ENCODE measurements around the gene MEF2A. TPM values are rescaled to one million over a fixed set of nuclear protein-coding genes. Genes with fewer than 3 reads are reported as not detected.

Gene MEF2A
- total RNA-seq, 1 experiment from 2014 or later = 30.7 TPM

- TF ChIP-seq, protein P1, sequence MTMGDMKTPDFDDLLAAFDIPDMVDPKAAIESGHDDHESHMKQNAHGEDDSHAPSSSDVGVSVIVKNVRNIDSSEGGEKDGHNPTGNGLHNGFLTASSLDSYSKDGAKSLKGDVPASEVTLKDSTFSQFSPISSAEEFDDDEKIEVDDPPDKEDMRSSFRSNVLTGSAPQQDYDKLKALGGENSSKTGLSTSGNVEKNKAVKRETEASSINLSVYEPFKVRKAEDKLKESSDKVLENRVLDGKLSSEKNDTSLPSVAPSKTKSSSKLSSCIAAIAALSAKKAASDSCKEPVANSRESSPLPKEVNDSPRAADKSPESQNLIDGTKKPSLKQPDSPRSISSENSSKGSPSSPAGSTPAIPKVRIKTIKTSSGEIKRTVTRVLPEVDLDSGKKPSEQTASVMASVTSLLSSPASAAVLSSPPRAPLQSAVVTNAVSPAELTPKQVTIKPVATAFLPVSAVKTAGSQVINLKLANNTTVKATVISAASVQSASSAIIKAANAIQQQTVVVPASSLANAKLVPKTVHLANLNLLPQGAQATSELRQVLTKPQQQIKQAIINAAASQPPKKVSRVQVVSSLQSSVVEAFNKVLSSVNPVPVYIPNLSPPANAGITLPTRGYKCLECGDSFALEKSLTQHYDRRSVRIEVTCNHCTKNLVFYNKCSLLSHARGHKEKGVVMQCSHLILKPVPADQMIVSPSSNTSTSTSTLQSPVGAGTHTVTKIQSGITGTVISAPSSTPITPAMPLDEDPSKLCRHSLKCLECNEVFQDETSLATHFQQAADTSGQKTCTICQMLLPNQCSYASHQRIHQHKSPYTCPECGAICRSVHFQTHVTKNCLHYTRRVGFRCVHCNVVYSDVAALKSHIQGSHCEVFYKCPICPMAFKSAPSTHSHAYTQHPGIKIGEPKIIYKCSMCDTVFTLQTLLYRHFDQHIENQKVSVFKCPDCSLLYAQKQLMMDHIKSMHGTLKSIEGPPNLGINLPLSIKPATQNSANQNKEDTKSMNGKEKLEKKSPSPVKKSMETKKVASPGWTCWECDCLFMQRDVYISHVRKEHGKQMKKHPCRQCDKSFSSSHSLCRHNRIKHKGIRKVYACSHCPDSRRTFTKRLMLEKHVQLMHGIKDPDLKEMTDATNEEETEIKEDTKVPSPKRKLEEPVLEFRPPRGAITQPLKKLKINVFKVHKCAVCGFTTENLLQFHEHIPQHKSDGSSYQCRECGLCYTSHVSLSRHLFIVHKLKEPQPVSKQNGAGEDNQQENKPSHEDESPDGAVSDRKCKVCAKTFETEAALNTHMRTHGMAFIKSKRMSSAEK (CRISPR knock-in tag; IDR thresholded peaks at IDR 0.05; ENCODE audit: borderline replicate concordance) = no peak
- no peak for TF ChIP-seq FOXK1 (CRISPR knock-in tag; IDR thresholded peaks at IDR 0.05)
- TF ChIP-seq, protein P2, sequence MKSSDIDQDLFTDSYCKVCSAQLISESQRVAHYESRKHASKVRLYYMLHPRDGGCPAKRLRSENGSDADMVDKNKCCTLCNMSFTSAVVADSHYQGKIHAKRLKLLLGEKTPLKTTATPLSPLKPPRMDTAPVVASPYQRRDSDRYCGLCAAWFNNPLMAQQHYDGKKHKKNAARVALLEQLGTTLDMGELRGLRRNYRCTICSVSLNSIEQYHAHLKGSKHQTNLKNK (CRISPR knock-in tag; IDR thresholded peaks at IDR 0.05) = no peak
- TF ChIP-seq SMAD3 (CRISPR knock-in tag; IDR thresholded peaks at IDR 0.05; ENCODE audit: borderline replicate concordance) = no peak
These were observed 10.8 kb upstream of the MEF2A start (continued) for GRCh38 chr15:99554880-99555488.

GRCh38 chr15:99556011-99556410 lies 9.8 kb upstream of the MEF2A start:
- no peak overlapping the region for H3K27ac Mint-ChIP-seq
- TF ChIP-seq ZNF396 (CRISPR knock-in tag; IDR thresholded peaks at IDR 0.05; ENCODE audit: borderline replicate concordance) (no peak), CREB1 (CRISPR knock-in tag; IDR thresholded peaks at IDR 0.05) (no peak), ZNF263 (CRISPR knock-in tag; IDR thresholded peaks at IDR 0.05; ENCODE audit: low read depth) (no peak), ZNF671 (CRISPR knock-in tag; IDR thresholded peaks at IDR 0.05) (no peak), GTF2I (CRISPR knock-in tag; conservative IDR thresholded peaks at IDR 0.05) (no peak), ZNF138 (CRISPR knock-in tag; conservative IDR thresholded peaks at IDR 0.05) (no peak), ZSCAN18 (CRISPR knock-in tag; IDR thresholded peaks at IDR 0.05) (no peak), TEAD1 (CRISPR knock-in tag; IDR thresholded peaks at IDR 0.05) (no peak), ZNF317 (CRISPR knock-in tag; IDR thresholded peaks at IDR 0.05; ENCODE audit: borderline replicate concordance, low read depth) (no peak), NFYB (CRISPR knock-in tag; conservative IDR thresholded peaks at IDR 0.05; ENCODE audit: low read depth) (no peak), IRF1 (CRISPR knock-in tag; IDR thresholded peaks at IDR 0.05) (no peak), AR (CRISPR knock-in tag; IDR thresholded peaks at IDR 0.05) (no peak), GABPB1 (CRISPR knock-in tag; IDR thresholded peaks at IDR 0.05) (no peak)
- TF ChIP-seq, protein P3, sequence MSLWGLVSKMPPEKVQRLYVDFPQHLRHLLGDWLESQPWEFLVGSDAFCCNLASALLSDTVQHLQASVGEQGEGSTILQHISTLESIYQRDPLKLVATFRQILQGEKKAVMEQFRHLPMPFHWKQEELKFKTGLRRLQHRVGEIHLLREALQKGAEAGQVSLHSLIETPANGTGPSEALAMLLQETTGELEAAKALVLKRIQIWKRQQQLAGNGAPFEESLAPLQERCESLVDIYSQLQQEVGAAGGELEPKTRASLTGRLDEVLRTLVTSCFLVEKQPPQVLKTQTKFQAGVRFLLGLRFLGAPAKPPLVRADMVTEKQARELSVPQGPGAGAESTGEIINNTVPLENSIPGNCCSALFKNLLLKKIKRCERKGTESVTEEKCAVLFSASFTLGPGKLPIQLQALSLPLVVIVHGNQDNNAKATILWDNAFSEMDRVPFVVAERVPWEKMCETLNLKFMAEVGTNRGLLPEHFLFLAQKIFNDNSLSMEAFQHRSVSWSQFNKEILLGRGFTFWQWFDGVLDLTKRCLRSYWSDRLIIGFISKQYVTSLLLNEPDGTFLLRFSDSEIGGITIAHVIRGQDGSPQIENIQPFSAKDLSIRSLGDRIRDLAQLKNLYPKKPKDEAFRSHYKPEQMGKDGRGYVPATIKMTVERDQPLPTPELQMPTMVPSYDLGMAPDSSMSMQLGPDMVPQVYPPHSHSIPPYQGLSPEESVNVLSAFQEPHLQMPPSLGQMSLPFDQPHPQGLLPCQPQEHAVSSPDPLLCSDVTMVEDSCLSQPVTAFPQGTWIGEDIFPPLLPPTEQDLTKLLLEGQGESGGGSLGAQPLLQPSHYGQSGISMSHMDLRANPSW (CRISPR knock-in tag; conservative IDR thresholded peaks at IDR 0.05; ENCODE audit: low read depth) = no peak
- TF ChIP-seq, protein P4, sequence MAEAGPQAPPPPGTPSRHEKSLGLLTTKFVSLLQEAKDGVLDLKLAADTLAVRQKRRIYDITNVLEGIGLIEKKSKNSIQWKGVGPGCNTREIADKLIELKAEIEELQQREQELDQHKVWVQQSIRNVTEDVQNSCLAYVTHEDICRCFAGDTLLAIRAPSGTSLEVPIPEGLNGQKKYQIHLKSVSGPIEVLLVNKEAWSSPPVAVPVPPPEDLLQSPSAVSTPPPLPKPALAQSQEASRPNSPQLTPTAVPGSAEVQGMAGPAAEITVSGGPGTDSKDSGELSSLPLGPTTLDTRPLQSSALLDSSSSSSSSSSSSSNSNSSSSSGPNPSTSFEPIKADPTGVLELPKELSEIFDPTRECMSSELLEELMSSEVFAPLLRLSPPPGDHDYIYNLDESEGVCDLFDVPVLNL (CRISPR knock-in tag; IDR thresholded peaks at IDR 0.05; ENCODE audit: borderline replicate concordance, low read depth) = no peak
- TF ChIP-seq, protein P5, sequence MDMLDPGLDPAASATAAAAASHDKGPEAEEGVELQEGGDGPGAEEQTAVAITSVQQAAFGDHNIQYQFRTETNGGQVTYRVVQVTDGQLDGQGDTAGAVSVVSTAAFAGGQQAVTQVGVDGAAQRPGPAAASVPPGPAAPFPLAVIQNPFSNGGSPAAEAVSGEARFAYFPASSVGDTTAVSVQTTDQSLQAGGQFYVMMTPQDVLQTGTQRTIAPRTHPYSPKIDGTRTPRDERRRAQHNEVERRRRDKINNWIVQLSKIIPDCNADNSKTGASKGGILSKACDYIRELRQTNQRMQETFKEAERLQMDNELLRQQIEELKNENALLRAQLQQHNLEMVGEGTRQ (CRISPR knock-in tag; IDR thresholded peaks at IDR 0.05) = no peak
- ATAC-seq (no peak), DNase-seq (ENCODE audit: low spot score) (no peak)
- ChIA-PET CTCF (interaction anchor here (0.9 to 1.6 kb wide), 2 partner anchors 148 to 213 kb away, joined by 3 to 9 read pairs; no protein-coding TSS in a partner anchor), POLR2A (no interaction called here)
- no peaks in the 10 kb centered on the region for H3K27me3 Mint-ChIP-seq (ENCODE audit: low read depth)
- no peaks in the 10 kb centered on the region for H3K4me1 Mint-ChIP-seq
- no peak overlapping the region for H3K4me3 Mint-ChIP-seq
- no peaks in the 10 kb centered on the region for H3K36me3 Mint-ChIP-seq
- H3K9me3 Mint-ChIP-seq = peaks cover 3% of the 10 kb centered on the region; the same call in 1 of the 2 replicates
